ENCODE data around the gene UTF1.

The UTF1 gene

DNA sequence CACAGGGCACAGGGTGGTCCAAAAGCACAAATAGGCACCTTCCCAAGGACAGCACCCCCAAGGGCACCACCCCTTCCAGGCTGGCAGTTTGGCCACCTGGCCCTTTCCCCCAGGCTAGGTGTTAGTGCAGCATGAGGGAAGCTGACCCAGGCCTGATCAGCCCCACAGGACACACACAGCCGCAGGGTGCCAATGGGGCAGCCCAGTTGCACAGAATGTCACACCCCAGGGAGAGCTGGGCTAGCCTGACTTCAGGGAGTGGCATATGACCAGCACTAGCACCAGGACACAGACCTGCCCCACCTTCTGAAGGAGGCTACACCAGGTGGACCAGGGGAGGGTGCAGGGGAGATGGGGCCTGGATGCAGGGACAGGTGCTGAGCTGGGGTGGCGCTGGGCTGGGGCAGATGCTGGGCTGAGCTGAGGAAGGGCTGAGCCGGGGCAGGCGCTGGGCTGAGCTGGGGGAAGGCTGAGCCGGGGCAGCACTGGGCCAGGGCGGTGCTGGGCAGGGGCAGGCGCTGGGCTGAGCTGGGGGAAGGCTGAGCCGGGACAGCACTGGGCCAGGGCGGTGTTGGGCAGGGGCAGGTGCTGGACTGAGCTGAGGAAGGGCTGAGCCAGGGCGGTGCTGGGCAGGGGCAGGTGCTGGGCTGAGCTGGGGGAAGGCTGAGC is 50.5 kb downstream of the UTF1 start:
- no peak for DNase-seq

DNA sequence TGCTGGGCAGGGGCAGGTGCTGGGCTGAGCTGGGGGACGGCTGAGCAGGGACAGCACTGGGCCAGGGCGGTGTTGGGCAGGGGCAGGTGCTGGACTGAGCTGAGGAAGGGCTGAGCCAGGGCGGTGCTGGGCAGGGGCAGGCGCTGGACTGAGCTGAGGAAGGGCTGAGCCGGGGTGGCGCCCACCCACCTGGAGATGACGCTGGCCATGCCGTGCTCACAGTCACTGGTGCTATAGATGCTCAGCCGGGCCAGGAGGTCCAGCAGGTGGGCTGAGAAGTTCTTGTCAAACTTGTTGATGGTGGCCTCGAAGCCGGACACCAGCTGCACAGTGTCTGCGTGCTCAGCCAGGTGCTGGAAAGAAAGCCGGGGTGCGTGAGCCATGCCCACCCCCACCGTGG is 51.1 kb downstream of the UTF1 start:
- no peak for DNase-seq
